ENCODE data around the gene FCGBP.
"Not testable (repeated sequence)": the region's sequence is repeated elsewhere in the genome, so short reads cannot be mapped to it uniquely, and the experiment has no call there.

FCGBP gene

DNA sequence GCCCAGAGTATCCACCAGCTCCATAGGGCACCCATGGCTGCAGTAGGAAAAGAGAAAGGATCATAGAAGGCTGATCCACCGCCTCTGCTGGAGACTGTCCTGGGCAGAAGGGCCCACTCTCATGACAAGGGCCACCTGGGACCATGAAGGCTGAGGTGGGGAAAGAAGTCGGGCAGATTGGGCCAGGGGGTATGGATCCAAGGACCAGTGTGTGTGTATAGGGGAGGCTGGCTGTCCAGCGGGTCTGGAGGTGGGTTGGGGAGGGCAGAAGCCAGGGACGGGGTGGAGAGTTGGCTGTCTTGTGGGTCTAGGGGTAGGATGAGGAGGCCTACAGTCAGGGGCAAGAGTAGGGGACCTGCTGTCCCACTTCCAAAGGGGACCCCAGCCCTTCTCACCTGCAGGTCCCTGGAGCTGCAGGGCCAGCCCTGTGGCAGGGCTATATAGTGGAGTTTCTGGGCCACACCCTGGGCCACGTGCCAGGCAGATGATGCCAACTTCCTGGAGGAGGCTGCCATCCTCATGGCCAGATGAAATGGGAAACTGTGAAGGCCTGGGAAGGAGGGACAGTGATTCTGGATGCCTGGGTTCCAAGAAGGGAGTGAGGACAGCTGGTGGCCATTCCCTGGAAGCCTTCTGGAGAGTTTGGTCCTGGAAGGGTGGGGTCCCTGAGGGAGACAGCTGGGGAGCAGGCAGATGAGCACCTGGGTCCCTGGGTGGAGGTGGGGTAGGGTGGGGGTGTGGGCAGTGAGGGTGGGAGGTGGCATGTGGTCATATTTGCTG lies at the start of gene FCGBP:
FCGBP (minus strand) TSS at position 51 of the 780 bp plus-strand sequence.
- no peak for DNase-seq (ENCODE audit: low read depth in 2 of 2)

DNA sequence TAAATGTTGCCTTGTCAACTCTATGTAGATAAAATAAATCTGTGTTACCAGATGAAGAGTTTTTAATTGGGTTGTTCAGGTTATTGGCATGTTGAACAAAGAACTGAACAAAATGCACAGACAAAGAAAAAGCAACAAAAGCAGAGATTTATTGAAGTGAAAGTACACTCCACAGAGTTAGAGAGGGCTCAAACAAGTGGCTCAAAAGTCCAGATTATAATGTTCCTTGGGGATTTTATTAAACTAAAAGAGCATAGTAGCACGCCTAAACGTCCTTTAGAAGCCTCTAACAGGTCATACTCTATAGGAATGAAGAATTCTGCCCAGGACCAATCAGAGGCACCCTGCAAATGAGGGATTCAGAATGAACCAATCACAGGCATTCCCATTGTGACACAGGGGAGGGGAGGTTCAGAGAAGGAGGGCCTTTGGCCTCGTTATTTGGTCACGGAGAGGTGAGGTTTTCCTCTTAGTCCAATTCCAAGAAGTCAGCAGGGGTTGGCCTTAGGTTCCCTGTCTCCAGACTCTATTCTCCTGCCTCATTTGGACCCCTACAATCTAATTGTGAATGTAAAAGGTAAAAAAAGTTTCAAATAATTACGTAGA lies 49.4 kb upstream of the FCGBP start:
- no peak for DNase-seq (ENCODE audit: low read depth in 2 of 2)

DNA sequence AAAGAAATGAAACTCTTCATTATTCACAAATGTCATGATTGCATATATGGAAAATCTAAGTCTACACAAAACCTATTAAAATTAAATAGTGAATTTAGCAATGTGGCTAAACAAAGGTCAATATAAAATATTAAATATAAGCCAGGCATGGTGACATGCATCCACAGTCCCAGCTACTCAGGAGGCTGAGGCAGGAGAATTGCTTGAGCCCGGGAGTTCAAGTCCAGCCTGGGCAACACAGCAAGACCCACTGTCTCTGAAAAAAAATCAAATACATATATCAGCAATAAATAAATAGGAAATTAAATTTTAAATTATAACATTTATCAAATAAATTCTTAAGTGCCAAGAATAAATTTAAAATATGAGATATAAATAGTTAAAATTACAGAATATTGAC lies 48.4 kb upstream of the FCGBP start:
- no peak for DNase-seq (ENCODE audit: low read depth in 2 of 2)

DNA sequence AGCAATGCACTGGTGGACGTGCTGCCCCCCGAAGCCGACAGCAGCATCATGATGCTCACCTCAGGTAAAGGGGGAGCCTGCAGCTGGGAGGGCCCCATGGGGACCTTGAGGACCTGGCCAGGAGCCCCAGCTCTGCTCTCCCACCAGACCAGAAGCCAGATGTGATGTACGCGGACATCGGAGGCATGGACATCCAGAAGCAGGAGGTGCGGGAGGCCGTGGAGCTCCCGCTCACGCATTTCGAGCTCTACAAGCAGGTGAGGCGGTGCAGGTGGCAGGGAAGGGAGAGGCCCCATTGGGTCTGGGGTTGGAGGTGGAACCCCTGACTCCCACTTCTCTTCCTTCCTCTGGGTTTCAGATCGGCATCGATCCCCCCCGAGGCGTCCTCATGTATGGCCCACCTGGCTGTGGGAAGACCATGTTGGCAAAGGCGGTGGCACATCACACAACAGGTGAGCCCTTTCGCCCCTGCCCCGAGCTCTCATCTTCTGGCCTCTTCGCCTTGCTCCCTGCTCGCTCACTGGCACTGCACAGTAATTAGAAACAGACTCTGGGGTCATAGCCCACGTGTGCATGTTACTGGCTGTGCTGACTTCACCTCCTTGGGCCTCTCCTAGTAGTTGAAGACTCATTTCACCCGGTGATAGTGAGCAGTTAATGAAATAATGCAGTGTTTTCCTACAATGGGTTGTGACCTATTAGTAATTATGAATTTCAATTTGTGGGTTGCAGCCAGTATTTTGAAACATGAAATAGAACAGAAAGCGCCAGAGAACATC lies 40.1 kb upstream of the FCGBP start:
- no peak for DNase-seq (ENCODE audit: low read depth in 2 of 2)

DNA sequence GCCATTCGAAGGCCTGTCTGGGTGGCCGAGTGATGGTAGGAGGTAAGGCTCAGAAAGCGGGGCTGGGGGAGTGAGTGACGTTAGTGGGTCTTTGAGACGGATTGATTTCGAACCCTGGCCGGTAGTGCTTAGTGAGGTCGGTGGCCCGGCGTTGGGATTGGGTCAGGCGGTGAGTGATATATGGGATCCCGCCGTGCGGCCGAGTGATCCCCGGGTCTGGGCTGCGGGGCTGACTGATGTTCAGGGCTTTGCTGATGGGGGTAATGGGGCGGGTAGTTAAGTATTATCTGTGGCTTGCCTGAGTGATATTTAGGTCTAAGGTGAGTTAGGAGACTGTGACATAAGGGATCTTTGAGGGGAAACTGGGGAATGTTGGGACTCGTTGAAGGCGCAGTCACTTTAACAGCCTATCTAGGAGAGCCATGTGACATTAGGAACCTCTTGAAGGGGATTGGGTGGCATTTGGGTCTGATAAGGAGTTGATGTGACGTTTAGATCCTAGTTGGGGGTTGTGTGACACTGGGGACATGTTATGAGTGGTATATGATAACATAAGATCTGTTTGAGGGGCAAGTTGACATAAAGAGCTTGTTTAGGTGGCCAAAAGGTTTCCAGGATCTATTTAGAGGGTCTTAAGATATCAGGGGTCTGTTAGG lies 37.1 kb upstream of the FCGBP start:
- DNase-seq (ENCODE audit: low read depth in 2 of 2) = no peak

DNA sequence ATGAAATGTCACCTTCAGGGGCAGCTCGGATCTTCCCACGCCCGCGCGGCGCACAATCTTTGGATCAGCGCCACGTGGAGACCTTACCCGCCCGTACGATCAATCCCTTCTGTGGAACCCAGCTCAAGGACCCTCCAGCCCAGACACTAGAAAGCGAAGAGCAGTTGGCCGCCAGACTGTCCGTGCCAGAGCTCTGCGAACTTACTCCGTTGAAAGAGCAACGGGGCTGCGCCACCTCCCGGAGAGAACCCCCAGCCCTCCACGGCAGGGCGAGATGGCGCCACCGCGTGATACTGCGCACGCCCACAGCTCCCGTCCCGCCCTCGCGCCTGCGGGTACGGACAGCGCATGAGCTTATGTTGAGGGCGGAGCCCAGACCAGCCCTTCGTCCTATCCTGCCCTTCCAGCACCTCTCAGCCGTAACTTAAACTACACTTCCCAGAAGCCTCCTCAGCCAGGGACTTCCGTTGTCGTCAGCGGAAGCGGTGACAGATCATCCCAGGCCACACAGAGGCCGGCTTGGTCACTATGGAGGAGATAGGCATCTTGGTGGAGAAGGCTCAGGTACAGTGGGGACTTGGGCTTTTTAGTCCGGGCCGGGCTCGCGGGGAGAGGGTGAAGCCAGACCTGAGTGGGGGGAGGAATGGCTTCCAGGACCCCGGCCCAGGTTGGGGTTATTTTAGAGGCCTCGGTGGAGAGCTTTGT lies 36.4 kb upstream of the FCGBP start, which contains the start of gene PSMC4:
PSMC4 (plus strand) TSS at position 491 of the 705 bp plus-strand sequence; CDS start at position 529, 38 bp downstream.
- peak; percentile 98 for DNase-seq (ENCODE audit: low read depth in 2 of 2)

DNA sequence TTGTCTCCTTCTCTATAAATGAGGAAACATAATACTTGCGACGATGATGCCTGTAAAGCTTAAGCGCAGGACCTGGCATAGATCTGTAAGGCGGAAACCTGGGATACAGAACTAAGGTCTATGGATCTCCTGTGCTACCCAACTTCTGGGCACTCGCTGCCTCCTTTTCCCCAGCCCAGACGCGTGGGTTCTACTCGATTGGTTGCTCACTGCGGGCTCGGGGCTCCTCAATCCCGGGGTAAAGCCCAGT lies 35.9 kb upstream of the FCGBP start:
- no peak for DNase-seq (ENCODE audit: low read depth in 2 of 2)

DNA sequence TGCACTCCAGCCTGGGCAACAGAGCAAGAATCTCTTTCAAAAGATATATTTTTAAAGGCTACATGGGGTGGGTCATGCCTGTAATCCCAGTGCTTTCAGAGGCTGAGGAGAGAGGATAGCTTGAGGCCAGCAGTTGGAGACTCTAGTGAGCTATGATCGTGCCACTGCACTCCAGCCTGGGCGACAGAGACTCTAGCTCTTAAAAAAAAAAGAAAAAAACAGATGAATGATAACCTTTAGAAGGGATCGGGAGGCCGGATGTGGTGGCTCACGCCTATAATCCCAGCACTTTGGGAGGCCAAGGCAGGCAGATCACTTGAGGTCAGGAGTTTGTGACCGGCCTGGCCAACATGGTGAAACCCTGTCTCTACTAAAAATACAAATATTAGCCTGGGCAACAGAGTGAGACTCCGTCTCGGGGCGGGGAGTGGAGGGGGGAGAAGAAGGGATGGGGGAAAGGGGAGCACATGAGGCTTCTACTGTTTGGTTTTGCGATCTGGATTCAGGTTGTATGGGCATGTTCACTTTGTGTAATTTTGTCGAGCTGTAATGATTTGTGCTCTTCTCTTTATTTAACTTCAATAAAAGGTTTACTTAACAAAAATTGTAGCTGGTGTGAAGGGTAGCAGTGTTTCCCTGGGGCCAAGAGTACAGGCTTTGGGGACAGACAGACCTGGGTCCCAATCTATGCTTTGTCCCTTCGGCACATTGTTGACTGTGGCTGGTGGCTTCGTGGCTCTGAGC lies 35.4 kb upstream of the FCGBP start:
- DNase-seq (ENCODE audit: low read depth in 2 of 2) = no peak

DNA sequence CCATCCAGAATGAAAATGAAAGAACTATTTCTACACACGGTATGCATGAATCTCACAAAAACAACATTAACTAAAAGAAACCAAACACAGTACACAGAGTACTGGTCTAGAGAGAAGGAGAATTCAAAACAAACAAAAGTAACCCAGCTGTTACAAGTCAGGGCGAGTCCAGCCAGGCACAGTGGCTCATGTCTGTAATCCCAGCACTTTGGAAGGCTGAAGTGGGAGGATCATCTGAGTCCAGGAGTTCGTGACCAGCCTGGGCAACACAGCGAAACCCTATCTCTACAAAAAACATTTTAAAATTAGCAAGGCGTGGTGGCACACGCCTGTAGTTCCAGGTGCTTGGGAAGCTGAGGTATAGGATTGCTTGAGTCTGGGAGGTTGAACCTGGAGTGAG lies 34.8 kb upstream of the FCGBP start:
- no peak for DNase-seq (ENCODE audit: low read depth in 2 of 2)

DNA sequence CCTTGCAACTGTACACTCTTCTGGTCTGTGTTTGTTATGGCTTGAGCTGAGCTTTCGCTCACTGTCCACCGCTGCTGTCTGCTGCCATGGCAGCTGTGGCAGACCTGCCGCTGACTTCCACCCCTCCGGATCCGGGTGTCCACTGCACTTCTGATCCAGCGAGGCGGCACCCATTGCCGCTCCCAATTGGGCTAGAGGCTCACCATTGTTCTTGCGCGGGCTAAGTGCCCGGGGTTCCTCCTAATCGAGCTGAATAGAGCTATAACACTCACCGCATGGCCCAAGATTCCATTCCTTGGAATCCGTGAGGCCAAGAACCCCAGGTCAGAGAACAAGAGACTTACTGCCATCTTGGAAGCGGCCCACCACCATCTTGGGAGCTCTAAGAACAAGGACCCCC lies 34.4 kb upstream of the FCGBP start:
- DNase-seq (ENCODE audit: low read depth in 2 of 2) = no peak

DNA sequence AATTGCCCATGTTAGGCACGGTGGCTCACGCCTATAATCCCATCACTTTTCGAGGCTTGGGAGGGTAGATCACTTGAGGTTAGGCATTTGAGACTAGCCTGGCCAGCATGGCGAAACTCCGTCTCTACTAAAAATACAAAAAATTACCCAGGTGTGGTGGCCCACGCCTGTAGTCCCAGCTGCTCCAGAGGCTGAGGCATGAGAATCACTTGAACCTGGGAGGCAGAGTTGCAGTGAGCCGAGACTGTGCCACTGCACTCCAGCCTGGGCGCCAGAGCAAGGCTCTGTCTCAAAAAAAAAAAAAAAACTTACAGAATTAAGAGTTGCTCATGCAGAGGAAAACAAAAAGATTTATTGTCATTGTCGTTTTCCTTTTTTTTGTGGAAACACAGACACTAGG lies 33.1 kb upstream of the FCGBP start:
- no peak for DNase-seq (ENCODE audit: low read depth in 2 of 2)

DNA sequence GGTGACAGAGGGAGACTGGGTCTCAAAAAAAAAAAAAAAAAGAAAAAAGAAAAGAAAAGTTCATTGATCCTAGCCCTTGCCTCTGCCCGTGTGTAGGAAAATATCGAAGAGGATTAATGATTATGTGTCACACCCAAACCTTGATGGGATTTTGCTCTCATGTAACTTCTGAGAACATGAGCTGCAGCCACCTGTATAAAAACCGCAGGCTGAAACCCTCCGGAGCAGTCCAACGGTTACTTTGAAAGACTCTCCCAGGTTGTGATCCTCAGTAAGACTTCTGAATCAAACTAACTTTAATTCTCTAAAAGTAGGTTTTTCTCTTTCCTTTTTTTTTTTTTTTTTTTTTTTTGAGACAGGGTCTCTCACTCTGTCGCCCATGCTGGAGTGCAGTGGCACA lies 32.2 kb upstream of the FCGBP start:
- DNase-seq (ENCODE audit: low read depth in 2 of 2) = no peak

DNA sequence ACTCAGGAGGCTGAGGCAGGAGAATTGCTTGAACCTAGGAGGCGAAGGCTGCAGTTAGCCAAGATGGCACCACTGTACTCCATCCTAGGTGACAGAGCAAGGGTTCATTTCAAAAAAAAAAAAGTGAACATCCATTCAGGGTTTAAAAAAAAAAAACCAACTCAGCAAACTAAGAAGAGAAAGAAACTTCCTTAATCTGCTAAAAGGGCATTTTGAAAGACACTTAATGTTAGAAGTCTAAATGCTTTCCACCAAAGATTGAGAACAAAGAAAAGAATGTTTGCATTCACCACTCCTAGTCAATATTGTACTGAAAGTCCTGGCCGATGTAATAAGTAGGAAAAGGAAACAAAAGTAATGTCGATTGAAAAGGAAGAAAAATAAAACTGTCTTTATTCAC lies 29.5 kb upstream of the FCGBP start:
- no peak for DNase-seq (ENCODE audit: low read depth in 2 of 2)

DNA sequence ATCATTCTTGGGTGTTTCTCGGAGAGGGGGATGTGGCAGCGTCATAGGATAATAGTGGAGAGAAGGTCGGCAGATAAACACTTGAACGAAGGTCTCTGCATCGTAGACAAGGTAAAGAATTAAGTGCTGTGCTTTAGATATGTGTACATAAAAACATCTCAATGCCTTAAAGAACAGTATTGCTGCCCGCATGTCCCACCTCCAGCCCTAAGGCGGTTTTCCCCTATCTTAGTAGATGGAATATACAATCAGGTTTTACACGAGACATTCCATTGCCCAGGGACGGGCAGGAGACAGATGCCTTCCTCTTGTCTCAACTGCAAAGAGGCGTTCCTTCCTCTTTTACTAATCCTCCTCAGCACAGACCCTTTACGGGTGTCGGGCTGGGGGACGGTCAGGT lies 25.0 kb upstream of the FCGBP start:
- not testable (repeated sequence) for DNase-seq (ENCODE audit: low read depth in 2 of 2)

DNA sequence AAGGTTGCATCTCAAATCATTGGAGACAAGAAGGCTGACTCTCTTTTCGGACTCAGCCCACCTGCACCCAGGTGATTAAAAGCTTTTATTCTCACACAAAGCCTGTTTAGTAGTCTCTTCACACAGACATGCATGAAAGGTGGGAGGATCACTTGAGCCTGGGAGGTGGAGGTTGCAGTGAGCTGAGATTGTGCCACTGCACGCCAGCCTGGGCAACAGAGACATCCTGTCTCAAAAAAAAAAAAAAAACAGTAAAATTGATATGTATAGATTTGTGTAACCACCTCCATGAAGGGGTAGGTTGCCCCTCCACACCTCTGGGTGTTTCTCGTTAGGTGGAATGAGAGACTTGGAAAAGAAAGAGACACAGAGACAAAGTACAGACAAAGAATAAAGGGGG lies 24.5 kb upstream of the FCGBP start:
- not testable (repeated sequence) for DNase-seq (ENCODE audit: low read depth in 2 of 2)

DNA sequence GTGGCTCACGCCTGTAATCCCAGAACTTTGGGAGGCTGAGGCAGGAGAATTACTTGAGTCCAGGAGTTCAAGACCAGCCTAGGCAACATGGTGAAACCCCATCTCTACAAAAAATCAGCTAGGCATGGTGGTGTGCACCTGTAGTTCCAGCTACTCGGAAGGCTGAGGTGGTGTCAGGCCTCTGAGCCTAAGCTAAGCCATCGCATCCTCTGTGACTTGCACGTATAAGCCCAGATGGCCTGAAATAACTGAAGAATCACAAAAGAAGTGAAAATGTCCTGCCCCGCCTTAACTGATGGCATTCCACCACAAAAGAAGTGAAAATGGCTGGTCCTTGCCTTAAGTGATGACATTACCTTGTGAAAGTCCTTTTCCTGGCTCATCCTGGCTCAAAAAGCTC lies 23.5 kb upstream of the FCGBP start:
- not testable (repeated sequence) for DNase-seq (ENCODE audit: low read depth in 2 of 2)

DNA sequence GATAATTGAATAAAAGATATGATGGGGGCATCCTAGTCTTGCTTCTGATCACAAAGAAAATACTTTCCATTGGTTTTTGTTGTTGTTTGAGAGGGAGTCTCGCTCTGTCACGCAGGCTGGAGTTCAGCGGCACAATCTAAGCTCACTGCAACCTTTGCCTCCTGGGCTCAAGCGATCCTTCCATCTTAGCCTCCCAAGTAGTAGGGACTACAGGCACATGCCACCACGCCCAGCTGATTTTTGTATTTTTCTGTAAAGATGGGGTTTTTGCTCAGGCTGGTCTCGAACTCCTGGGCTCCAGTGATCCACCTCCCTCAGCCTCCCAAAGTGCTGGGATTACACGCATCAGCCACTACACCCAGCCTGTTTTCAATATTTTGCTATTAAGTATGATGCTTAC lies 19.5 kb upstream of the FCGBP start:
- DNase-seq (ENCODE audit: low read depth in 2 of 2) = no peak

DNA sequence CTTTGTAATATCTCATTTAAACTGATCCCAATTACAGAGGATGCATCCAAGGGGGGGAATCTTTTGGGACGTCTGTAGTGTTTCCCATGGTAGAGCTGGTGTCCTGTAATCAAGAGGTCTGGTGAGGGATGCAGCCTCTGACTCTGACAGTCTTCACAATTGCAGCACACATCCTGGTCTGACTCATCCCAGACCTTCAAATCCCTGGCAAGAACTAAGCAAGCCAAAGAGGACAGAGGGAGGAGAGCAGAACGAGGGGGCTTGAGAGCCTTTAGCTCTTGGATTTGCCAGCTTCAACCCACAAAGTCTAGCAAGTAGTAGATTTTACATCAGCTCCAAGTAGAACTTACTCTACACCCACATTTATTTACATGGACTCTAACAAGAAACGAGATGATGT lies 17.3 kb upstream of the FCGBP start:
- DNase-seq (ENCODE audit: low read depth in 2 of 2) = no peak

DNA sequence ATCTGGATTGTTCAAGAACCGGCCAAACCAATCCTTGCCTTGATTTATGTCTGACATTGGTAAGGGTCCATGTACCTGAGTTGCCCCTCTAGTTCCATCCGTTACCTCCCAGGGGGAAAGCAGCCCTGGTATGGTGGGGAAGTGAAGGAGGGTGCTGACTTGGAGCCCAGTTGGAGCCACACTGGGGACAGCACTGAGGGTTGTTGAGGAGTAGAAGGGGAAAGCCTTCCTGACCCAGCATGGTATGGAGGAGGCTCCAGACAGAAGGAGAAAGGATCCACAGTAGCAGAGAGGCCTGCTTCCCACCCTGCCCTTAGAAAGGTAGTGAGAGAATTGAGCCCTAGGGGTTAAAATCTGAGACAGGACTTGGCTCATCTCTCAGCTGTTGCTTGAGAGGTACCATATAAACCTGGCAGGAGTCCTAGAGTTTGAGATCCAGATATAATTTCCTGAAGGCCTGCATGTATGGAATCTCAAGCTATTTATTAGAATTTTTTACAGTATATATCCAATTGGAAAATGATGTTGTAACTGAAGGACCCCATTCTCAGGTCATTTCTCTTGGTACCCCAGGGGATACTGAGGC lies 16.7 kb upstream of the FCGBP start:
- DNase-seq (ENCODE audit: low read depth in 2 of 2) = no peak

DNA sequence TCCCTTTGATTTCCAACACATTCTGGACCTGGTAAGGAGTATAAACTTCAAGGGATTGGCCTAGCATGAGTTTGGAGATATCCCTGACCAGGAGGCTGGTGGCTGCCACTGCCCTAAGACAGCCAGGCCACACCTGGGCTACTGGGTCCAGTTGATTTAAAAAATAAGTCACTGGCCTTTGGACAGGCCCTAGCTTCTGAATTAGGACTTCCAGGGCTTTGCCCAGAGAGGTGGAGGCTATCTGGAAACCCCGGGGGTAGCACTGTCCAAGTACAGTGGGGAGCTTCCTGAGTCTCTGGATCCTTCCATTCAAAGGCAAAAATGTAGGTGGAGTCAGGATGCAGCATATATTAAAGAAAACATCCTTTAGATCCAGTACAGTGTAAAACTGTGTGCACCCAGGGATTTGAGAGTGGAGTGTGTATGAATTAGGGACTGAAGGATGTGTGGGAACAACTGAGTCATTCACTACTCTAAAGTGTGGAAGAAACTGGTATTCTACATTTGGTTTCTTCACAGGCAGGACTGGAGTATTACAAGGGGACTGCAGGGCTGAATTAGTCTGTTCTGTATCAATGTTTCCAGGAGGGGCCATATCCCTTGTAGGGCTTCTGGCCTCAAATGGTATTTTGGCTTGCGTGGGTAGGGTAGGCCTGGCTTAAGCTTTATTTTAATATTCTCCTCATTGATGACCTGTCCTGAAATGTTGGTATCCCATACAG lies 14.8 kb upstream of the FCGBP start:
- DNase-seq (ENCODE audit: low read depth in 2 of 2) = no peak
